Breast epithelium (tissue), 3 donors: ENCODE data around the gene ACOXL.
"Not testable (repeated sequence)": the region's sequence is repeated elsewhere in the genome, so short reads cannot be mapped to it uniquely, and the experiment has no call there.

ENCODE experiments used
- CTCF ChIP-seq, 3 donors: fragments of 450-650 bp; IDR thresholded peaks; one replicate each; pipeline ENCODE4 v1.5.1; 2016 to 2017; ENCODE audit warnings: antibody characterized with exemption in 3 of 3, mild to moderate bottlenecking in 3 of 3, moderate library complexity in 3 of 3
- POLR2A ChIP-seq: fragments of 450-650 bp; IDR thresholded peaks from one replicate; pipeline ENCODE4 v1.6.1; 2016; ENCODE audit warnings: antibody characterized with exemption, mild to moderate bottlenecking, moderate library complexity
- POLR2AphosphoS5 ChIP-seq, 3 donors: sonication (generic); formaldehyde crosslinking; IDR thresholded peaks; one replicate each; pipeline ENCODE4 v1.6.1; 2017; ENCODE audit warnings: antibody characterized with exemption in 3 of 3

- TF ChIP-seq CTCF (IDR thresholded peaks at IDR 0.05); POLR2A; POLR2AphosphoS5 (IDR thresholded peaks at IDR 0.05): not testable (repeated sequence)
Observed at GRCh38 chr2:110855841-110856240, 123.5 kb downstream of the ACOXL start.
